Right lobe of liver (tissue), 6 donors: ENCODE results near the gene PIGZ. TPM values are rescaled to one million over a fixed set of nuclear protein-coding genes. Genes with fewer than 3 reads are reported as not detected.

Experiments used
- ATAC-seq, 4 donors: fragments of 200-7000 bp; cut with Tn5 transposase; one replicate each; pipeline ENCODE4 v1.9.1; 2020; ENCODE audit warnings: mild to moderate bottlenecking in 4 of 4, moderate library complexity in 4 of 4
- DNase-seq, 3 donors: peaks; one replicate each; pipeline ENCODE4 v3.0.0-alpha.2; 2020
- H3K27ac ChIP-seq, 3 donors: fragments of 200-600 bp; one replicate each; pipeline ENCODE4 v1.8.0; 2022
- H3K27me3 ChIP-seq, 2 donors: fragments of 200-600 bp; one replicate each; pipeline ENCODE4 v1.8.0; 2022
- H3K36me3 ChIP-seq, 4 donors: fragments of 200-600 bp; sonication (generic) in 1 of 4; one replicate each; pipeline versions ENCODE4 v1.5.1 to v1.8.0; 2017 to 2022; ENCODE audit warnings: control low read depth in 1 of 4
- H3K4me1 ChIP-seq, 4 donors: fragments of 200-600 bp; sonication (generic) in 1 of 4; one replicate each; pipeline versions ENCODE4 v1.5.1 to v1.8.0; 2017 to 2022; ENCODE audit warnings: control low read depth in 1 of 4
- H3K4me3 ChIP-seq, 3 donors: fragments of 200-600 bp; one replicate each; pipeline ENCODE4 v1.8.0; 2022
- H3K9me3 ChIP-seq, 4 donors: fragments of 200-600 bp; sonication (generic) in 1 of 4; one replicate each; pipeline versions ENCODE4 v1.5.1 to v1.8.0; 2017 to 2022; ENCODE audit warnings: control low read depth in 1 of 4
- POLR2A ChIP-seq: fragments of 450-650 bp; IDR thresholded peaks from one replicate; pipeline ENCODE4 v1.6.1; 2017; ENCODE audit warnings: antibody characterized with exemption, mild to moderate bottlenecking
- WGBS: methylation state at CpG from one replicate; pipeline ENCODE4 v1.1.6; 2018; ENCODE audit warnings: low coverage, low lambda C conversion rate; ENCODE audit not compliant: insufficient coverage; ENCODE audit errors: missing lambda C conversion rate; 5-methylcytosine and 5-hydroxymethylcytosine counted together
- intact Hi-C, 2 donors: fragments of 100-400 bp; cut with DNase I; formaldehyde crosslinking; loops; one replicate each; pipeline versions ENCODE4 v1.11.2 to v1.14.1; 2022
- total RNA-seq, 6 experiments: library from RNA; depleted of rRNA in 2 of 6; stranded (reverse); fragments of >200 nt in 2 of 6; fragmentation: NEBNext Ultra II Directional in 3 of 6; extraction: Animal tissue kit (Norgen Biotek cat#: 25700) in 3 of 6; gene quantifications; one replicate each; pipeline versions ENCODE4 v1.1.0 to v1.2.4, GENCODE V29; 2016 to 2023
- TF ChIP-seq, protein P1 (sequence below), 4 donors: fragments of 200-600 bp in 3 of 4; fragments of 450-650 bp in 1 of 4; IDR thresholded peaks; one replicate each; pipeline versions ENCODE4 v1.5.1 to v1.8.0; 2016 to 2022; ENCODE audit warnings: antibody characterized with exemption in 4 of 4, mild to moderate bottlenecking in 2 of 4
- donor health status: DM: no; HTN: yes; CAD: no.
- donor health status: DM: no; HTN: no; CAD: no.
- donor health status: DM: no; HTN: no; CAD: no.
- donor health status: DM: no; HTN: yes; CAD: no.
- donor health status: DM: no; HTN: yes; CAD: no.

PIGZ gene
- total RNA-seq, 6 experiments from 2014 or later = 1.2 to 2.8 (median 2.4) TPM

- under 1% methylated on average over 18 of the region's 31 CpGs for WGBS
- peak; percentile 55 to 59 (median 57) for ATAC-seq
- intact Hi-C loops = loop anchor here in 1 of 2 donors (10.0 kb wide), 1 partner anchor 77 kb away; the partner anchor contains the start of gene SENP5
- H3K36me3 ChIP-seq = peaks cover 0 to 29% (median 13%) of the 10 kb centered on the region in 4 donors
- no peaks in the 10 kb centered on the region for H3K9me3 ChIP-seq
- H3K4me3 ChIP-seq = peak overlapping the region; percentile 99 to 100 (median 100)
- TF ChIP-seq, protein P1, sequence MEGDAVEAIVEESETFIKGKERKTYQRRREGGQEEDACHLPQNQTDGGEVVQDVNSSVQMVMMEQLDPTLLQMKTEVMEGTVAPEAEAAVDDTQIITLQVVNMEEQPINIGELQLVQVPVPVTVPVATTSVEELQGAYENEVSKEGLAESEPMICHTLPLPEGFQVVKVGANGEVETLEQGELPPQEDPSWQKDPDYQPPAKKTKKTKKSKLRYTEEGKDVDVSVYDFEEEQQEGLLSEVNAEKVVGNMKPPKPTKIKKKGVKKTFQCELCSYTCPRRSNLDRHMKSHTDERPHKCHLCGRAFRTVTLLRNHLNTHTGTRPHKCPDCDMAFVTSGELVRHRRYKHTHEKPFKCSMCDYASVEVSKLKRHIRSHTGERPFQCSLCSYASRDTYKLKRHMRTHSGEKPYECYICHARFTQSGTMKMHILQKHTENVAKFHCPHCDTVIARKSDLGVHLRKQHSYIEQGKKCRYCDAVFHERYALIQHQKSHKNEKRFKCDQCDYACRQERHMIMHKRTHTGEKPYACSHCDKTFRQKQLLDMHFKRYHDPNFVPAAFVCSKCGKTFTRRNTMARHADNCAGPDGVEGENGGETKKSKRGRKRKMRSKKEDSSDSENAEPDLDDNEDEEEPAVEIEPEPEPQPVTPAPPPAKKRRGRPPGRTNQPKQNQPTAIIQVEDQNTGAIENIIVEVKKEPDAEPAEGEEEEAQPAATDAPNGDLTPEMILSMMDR (IDR thresholded peaks at IDR 0.05) = no peak
- no peak for TF ChIP-seq POLR2A
- peaks cover 0 to 22% (median 6%) of the 10 kb centered on the region in 4 donors for H3K4me1 ChIP-seq
- H3K27ac ChIP-seq = peak overlapping the region; percentile 77 to 78 (median 77)
- DNase-seq = peak in 1 of 3 donors; percentile 52
- no peaks in the 10 kb centered on the region for H3K27me3 ChIP-seq
These were observed 26.9 kb downstream of the PIGZ start for GRCh38 chr3:196941729-196942225.

- WGBS = 88% methylated on average over 5 of the region's 5 CpGs
- DNase-seq (no peak), ATAC-seq (no peak)
- Histone ChIP-seq H3K27me3 (no peaks in the 10 kb centered on the region), H3K9me3 (no peaks in the 10 kb centered on the region), H3K36me3 (peaks cover 0 to 60% (median 34%) of the 10 kb centered on the region in 4 donors), H3K27ac (no peak overlapping the region), H3K4me3 (no peak overlapping the region), H3K4me1 (peaks cover 0 to 19% (median 5%) of the 10 kb centered on the region in 4 donors)
- TF ChIP-seq, protein P1 (IDR thresholded peaks at IDR 0.05) = no peak
- no peak for TF ChIP-seq POLR2A
- intact Hi-C loops = no loop called here
These were observed 30.1 kb downstream of the PIGZ start for GRCh38 chr3:196938576-196938975.

DNA sequence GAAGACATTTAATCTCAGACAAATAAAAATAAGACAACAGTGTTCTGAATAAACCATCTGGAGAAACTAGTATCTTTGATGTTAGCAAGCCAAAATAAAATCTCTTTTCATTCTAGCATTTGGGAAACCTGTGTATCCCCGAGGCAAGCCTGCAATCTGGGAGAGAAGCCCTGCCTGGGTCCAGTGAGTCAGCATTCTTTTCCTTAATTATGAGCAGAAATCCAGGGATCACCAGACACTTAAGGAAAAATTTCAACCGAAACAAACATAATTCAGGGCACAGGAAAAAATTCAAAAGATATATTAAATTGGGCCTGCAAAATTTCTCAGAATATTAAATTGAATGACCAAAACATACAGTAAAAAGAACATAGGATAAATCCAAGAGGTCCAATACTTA, 30.5 kb downstream of the PIGZ start:
- intact Hi-C loops = no loop called here
- Histone ChIP-seq H3K4me3 (no peak overlapping the region), H3K9me3 (no peaks in the 10 kb centered on the region), H3K4me1 (peaks cover 0 to 15% (median 4%) of the 10 kb centered on the region in 4 donors), H3K27me3 (no peaks in the 10 kb centered on the region), H3K27ac (no peak overlapping the region), H3K36me3 (peaks cover 0 to 65% (median 34%) of the 10 kb centered on the region in 4 donors)
- DNase-seq (no peak), ATAC-seq (no peak)
- TF ChIP-seq POLR2A = no peak
- TF ChIP-seq, protein P1 (IDR thresholded peaks at IDR 0.05) = no peak
- WGBS = 93% methylated on average over 2 of the region's 2 CpGs

GRCh38 chr3:196936288-196936687, 32.3 kb downstream of the PIGZ start:
- DNase-seq = no peak
- peaks cover 0 to 80% (median 37%) of the 10 kb centered on the region in 4 donors for H3K36me3 ChIP-seq
- peaks cover 0 to 12% (median 3%) of the 10 kb centered on the region in 4 donors for H3K4me1 ChIP-seq
- 100% methylated on average over 2 of the region's 3 CpGs for WGBS
- no peak for ATAC-seq
- no peak overlapping the region for H3K27ac ChIP-seq
- TF ChIP-seq, protein P1 (IDR thresholded peaks at IDR 0.05) = no peak
- no peak for TF ChIP-seq POLR2A
- intact Hi-C loops = no loop called here
- H3K9me3 ChIP-seq = no peaks in the 10 kb centered on the region
- H3K27me3 ChIP-seq = no peaks in the 10 kb centered on the region
- H3K4me3 ChIP-seq = no peak overlapping the region
